HG03097 (cell line): ENCODE data around the gene ANKRD60.

Experiments
- ATAC-seq: cut with Tn5 transposase; IDR thresholded peaks from one replicate; pipeline ENCODE4 v1.9.1; 2021; ENCODE audit not compliant: unreplicated experiment, low FRiP score

The ANKRD60 gene

DNA sequence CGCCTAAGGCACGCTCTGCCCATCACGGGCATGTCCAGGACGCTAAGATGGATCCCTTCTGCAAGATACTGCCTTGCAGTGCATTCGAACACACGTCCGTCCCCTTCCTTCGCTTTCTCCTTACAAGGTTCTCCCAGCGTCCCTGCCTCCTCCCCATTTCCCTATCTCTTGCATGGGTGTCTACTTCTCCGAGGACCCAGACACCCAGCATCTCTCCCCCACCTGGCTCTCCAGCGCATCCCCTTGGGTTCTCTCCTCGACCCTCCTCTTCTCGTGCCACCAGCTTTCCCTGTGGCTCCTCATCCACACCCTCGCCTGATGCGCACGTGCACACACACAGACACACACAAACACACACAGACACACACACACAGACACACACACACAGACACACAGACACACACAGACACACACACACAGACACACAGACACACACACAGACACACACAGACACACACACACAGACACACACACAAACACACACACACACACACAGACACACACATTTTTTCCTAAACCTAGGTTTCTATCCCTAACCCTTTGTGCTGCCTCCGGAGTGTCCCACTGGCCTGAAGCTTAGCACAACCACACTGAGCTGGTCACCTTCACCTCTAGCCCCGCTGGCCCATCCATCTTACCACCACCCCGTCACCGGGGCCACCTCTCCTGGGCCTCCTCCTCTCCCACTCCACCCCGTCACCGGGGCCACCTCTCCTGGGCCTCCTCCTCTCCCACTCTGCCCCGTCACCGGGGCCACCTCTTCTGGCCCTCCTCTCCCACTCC is 31.9 kb downstream of the ANKRD60 start:
- no peak for ATAC-seq

DNA sequence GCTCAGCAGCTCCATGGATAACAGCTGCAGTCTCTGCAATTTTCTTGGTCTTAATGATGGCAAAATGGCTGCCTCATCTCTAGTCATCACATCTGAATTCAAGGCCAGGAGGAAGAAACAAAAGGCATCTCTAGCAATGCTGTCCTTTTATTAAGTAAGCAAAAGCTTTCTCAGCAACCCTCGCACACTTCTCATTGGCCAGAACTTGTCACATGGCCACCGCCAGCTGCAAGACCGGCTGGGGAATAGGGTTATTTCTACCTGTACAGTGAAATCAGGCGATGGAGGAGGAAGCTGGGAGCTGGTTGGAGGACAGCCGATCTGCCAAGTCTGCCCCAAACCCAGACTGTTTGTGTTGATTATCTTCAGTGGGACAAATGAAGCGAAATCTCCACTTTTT is 33.4 kb downstream of the ANKRD60 start:
- no peak for ATAC-seq

DNA sequence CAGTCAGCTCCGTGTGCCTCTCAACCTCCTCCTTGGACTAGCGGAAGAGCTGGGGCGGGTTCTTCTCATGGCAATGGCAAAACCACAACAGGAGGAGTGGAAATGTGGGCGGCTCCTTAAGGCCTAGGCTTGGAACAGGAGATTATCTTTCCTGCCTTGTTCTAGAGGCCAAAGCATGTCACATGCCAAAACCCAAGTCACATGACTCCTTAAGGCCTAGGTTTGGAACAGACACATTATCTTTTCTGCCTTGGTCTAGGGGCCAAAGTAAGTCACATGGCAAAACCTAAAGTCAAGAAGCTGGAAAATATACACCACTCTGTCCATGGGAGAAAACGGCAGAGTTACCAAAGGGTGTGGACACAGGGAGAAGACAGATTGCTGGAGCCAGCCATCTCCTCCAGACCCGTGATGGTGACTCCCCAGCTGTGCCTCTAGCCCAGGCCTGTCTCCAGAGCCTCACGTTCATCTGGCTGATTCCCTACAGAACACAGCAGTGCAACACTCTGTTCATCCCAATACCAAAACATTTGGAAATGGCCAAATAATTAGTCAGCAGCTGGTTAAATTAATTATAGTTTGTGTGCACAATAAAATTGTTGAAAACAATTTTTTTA is 34.2 kb downstream of the ANKRD60 start:
- ATAC-seq: no peak

DNA sequence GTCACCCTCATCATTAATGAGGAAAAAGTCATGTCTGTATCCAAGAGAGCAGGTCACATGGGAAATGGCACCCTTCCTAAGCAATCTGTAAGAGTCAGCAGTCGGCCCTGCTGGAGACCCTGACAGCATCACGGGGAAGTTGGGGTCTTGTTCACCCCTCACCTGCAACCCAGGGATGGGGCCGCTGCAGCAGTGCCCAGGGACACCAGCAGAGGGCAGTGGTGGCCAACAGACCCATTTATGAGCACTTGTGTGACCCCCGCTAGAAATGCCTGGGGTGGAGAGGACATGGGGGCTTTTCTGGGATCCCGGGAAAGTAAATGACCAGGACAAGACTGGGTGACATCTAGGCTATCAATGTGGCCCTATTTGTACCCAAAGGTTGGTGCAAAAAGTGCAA is 35.9 kb downstream of the ANKRD60 start:
- ATAC-seq: no peak

DNA sequence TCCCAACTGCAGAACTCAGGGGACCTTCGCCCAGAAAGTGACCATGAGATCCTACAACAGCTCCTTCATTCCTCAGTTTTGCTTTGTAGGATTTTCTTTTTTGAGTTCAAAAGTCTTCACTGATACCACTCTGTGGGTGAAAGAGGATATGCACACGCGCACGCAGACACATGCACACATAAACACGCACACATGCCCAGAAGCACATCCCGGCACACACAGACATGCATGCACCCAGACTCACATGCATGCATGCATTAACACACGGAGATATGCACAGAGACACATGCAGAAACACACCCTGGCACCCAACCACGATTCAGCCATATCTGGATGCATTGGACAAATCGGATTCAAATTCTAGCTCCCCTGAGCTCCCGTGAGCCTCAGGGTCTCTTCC is 36.4 kb downstream of the ANKRD60 start:
- no peak for ATAC-seq

DNA sequence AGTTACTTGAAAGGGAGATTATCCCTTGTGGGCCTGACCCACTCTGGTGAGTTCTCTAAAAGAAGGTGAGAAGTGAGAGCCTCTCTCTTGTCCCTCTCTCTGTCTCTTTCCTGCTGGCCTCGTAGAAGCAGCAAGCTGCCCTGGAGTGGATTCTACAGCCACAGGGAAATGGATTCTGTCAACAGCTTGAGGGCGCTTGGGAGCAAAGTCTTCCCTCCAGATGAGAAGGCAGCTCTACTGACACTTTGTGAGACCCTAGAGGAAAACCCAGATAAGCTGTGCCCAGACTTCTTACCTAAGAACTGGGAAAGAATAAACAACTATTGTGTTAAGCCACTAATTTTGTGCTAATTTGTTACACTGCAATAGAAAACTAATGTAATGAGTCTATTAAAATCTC is 39.9 kb downstream of the ANKRD60 start:
- ATAC-seq: no peak

DNA sequence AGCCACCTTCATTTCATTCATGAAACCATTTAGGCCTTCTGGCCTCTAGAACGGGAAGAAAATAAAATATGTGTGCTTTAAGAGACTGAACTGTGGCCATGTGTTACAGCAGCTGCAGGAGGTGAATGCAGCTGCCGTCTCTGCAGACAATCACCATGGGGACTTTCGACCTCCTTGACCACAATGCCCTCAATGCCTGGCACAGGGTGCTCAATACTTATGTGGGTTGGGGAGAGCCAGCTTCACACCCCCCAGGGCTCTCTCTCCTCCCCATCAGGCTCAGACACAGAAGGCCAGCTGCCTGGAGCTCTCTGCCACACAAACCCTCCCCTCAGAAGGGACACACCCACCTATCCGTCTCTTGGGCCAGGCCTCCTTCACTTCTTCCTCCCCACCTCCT is 43.5 kb downstream of the ANKRD60 start:
- no peak for ATAC-seq

DNA sequence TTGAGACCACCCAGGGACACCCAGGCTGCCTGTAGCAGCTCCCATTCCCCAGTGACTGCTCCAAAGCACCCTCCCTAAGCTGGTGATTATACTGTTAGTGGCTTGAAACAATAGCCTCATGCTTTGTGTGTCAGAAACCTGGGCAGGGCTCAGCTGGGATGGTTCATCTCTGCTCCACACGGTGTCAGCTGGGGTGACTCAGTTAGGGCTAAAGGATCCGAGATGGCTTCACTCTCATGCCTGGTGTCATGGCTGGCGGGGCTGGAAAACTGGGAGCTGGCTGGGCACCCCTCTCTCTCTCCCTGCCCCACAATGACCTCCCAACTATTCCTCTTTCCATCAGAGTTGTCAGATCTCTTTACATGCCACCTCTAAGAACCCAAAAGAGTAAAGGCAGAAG is 44.4 kb downstream of the ANKRD60 start:
- no peak for ATAC-seq

DNA sequence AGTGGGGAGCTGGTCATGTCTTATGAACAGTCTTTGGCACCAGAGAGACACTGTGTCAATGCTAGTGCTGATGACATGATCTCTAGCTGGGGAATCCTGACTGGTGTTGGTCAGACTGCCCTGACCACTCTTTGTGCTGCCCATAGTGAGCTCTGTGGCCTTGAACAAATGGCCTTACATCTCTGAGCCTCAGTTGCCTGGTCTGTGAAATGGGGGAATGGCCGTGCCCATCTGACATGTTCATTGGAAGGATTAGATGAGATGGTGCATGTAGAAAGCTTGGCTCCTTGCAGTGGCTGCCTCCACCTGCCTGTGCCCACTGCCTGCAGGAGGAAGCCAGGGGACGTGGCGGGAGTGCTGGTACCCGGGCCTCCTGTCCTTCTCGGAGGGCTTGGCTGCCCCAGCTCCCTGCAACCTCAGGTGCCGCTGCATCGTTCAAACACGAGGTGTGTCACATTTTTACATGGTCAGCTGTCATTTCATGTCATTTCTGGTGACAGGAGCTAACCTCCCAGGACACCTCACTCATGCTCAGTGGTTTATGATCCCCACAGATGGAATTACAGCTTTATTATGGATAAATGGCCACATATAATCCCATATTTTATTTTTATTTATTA is 45.8 kb downstream of the ANKRD60 start:
- no peak for ATAC-seq

DNA sequence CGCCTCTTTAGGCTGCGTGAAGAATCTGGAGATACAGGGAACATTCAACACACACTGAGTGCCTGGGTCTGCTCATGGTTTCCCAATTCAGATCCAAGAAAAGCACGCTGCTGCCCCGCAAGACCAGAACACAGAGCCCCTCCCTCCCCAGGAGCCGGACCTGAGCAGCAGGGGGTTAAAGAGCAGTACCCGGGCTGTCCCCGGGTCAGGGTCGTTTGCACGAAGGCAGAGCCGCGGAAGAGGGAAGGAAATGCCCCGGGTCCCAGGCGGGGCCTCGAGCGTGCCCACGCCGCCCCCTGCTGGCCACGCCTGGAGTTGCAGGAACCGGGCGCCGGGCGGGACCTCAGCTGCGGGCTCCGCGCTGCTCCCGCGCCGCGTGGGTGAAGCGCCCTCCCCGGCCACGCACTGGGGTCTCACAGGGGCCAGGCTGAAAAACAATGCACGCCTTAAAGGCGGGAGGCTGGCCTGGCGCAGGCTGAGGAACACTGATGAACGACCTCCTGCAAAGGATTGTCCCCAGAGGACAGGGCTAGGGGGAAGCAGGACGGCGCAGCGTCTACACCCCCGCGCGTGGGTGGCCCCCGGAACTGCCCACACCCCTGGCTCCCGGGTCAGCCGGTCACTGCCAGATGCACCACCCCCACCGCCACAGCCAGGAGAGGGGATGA is 48.9 kb downstream of the ANKRD60 start:
- ATAC-seq: no peak

DNA sequence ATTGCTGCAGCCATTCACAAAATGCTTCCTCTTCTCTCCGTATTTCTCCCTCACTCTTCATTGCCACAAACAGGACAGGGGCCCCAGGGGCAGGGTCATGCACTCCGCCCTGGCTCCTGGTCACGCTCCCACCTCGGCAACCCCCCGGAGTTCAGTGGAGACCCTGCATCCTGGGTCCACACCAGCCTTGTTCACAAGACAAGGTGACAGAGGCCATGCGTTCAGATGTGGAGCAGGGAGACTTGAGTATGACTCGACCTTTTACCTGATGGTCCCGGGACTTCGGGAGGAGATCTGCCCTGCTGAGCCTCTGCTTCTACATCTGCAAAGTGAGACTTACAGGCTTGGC is 49.4 kb downstream of the ANKRD60 start:
- ATAC-seq: no peak

DNA sequence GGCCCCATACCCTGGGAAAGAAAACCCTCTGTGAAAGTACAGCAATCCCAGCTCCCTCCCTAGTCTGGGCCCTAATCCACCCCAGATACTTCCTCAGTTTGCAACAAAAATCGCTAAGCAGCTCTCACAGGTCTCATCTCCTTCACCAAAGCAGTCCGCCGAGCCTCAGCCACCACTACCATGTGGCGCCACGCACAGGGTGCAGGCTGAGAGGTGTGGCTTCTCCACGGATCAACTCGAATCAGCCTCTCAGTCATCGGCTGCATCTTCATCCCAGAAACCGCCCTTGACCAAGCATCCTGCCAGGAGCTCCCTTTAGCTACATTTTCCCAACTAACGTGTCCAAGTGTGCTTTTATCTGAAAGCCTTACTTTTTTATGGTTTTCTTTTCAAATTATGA is 50.7 kb downstream of the ANKRD60 start:
- ATAC-seq: no peak

DNA sequence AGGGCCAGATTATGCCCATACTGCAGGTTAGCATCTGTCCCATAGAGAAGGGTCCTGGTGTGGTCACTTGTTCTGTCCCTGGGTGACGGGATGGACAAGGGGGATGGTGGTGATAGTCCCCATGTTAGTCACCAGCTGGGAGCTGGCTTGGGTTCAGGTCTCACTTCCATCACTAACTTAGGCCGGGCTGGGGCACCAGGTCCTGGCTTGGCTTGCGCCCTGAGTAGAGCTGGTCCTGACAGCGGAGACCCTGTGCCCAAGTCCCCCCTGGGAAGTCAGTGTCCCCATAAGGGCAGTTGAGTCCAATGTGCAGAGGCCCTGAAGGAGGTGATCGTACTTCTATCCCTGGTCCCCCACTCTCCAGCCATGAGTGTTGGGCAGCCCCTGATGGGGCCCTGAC is 52.6 kb downstream of the ANKRD60 start:
- no peak for ATAC-seq

DNA sequence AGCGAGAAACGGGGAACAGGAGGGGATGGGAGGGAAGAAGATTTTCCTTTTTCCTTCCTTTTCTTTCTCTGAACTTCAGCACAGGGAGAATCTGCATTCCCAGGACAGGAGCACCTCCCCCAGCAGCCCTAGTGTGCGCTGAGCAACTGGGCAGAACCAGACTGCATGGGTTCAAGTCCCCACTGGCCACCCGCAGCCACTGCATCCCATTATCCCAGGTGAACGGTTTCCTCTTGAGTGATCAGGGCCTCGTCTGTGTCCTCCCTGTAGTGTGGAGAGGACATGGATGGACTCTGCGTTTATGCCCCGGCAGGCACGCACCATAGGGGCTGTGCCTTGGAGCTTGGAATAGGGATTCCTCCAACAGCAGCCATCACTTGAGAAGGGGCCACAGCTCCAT is 53.0 kb downstream of the ANKRD60 start:
- ATAC-seq: no peak

DNA sequence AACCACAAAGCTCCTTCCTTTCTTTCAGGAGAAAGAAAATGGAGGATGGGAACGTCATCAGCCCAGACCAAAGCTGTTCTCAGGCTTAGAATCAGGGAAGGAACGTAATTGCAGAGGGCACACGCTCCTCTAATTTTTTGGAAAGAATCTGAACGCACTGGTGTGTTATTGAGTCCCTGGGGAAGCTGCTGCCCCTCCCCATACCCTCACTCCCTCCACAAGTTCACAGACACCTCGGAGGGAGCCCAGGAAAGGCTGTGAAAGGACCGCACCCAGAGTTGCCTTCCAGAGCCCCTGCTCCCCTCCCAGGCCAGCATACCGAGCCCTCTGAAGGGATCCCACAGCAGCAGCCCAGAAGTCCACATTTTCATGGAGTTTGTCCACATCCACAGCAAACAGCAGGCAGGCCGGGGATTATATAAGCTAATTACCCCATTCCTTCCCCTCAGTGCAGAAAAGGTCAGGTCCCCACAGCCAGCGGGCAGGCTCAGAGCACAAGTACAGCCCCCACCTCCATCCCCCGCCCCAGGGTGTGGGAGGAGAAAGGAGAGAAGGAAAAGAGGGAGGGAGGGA is 53.7 kb downstream of the ANKRD60 start:
- ATAC-seq: no peak

DNA sequence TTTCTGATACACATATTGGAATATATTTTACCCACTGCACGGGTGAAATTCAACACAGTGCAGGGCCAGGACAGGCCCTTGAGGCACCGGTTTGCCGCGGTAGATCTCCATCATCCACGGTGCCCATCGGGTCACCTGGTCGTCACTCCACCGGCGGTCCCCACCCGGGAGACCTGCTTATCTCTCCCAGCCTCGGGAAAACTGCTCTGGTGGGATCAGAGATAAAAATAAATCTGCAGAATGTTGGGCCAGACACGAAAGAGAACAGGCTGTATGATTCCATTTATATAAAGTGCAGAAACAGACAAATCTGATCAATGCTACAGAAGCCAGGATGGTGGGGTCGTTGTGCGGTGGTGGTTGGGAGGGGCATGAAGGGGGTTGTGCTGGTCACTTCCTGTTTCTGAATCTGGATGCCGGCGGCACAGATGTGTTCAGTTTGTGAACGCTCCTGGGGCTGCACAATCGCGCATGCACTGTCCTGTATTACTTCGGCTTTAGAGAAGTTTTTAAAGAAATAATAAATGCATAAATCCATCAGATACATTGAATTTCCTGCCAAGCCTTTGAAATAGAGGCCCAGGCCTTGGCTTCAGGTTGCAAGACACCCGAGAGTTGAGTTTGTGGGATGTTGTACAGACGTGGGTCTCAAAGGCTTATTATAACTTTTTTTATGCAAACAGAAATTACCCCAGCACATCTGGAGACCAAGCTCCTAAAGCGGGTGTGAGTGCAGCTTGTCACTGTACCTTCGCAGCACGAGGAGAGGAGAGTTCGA is 54.3 kb downstream of the ANKRD60 start:
- no peak for ATAC-seq

DNA sequence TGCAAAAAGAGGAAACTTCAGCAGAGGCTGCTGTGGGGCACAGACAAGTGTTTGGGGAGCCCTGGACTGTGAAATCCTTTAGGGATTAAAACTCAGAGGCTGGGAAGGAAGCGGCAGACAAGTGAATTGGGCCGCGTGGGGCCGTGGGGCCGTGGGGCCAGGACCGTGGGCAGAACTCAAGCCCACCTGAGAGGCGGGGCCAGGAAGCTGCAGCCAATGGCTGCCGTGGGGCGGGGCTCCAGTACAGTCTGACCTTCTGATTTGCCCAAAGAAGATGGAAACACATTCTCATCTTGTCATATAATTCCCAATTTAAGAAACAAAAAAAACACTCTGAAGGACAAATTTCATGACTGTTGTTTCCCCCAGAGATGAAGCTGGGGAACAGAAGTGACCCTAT is 55.4 kb downstream of the ANKRD60 start:
- ATAC-seq: no peak

DNA sequence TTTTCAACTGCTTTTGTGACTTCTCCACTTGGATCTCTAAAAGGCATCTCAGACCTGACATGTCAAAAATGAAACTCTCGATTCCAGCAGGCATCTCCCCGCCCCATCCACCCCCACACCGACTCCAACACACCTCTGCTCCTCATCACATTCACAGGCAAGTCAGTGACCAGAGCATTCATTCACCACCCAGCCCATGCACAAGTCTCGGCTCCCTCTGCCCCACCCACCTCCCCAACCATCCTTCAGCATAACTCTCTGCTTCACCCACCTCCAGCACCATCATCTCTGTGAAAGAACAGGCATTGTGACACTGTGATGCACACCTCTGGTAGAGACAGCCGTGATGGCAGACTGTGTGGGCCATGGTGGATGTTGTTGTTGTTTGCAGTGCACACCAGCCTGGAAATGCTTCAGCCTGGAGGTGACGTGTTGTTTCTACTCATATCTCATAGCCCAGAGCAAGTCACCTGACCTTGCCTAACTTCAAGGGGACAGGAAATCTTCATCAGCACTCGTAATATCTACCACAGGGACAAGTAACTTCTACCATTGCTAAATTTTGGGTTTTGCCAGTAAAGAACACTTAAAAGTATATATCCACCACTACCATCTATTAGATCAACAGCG is 56.5 kb downstream of the ANKRD60 start:
- no peak for ATAC-seq

DNA sequence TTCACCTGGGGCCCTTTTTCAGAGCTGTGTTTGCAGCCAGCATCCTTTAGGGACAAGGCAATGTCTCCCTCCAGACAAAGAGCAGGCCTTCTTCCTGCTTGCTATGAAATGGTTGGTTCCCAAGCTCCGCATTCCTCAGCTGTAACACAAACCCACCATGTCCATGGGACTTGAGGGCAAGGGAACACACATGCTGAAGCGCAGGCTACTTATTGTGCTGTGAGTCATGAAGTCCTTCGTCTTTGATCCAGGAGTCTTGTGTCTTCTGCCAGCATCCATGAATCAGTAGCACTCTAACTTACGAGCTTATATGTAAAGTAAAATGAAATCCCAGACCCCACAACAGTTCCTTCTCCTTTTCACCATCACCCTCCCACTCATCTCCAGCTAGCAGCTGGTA is 59.0 kb downstream of the ANKRD60 start:
- no peak for ATAC-seq

DNA sequence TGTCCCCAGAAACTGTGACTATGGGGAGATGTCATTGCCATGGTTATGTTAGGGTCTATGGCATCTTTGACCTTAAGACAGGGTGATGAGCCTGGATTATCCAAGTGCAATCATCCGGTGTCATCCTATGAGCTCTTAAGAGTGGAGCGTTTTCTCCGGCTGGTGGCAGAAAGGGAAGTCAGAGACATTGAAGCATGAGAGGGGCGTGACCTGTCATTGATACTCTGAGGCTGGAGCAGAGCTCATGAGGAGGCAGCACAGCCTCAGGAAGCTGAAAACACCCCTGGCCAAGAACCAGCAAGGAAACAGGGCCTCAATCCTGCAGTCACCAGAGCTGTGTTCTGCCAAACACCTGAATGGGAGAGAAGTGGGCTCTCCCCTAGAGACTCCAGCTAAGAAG is 59.6 kb downstream of the ANKRD60 start:
- ATAC-seq: no peak
